Ectodermal cell (in vitro differentiated cells): ENCODE data around the gene HSPA12A.

Source experiments
- H3K27ac ChIP-seq: 2 replicates; pipeline ENCODE4 v1.7.0; 2013; ENCODE audit warnings: mild to moderate bottlenecking, low read depth, low read length; ENCODE audit not compliant: insufficient read depth, poor library complexity, severe bottlenecking
- H3K27me3 ChIP-seq: 2 replicates; pipeline ENCODE4 v1.7.0; 2013; ENCODE audit warnings: mild to moderate bottlenecking, low read length; ENCODE audit not compliant: insufficient read depth, control insufficient read depth, poor library complexity, severe bottlenecking
- H3K36me3 ChIP-seq: one replicate; pipeline ENCODE4 v1.7.0; 2013; ENCODE audit warnings: low read length; ENCODE audit not compliant: control insufficient read depth, insufficient read depth
- H3K4me1 ChIP-seq: one replicate; pipeline ENCODE4 v1.7.0; 2013; ENCODE audit warnings: low read length; ENCODE audit not compliant: control insufficient read depth, insufficient read depth
- H3K4me3 ChIP-seq: 2 replicates; pipeline ENCODE4 v1.7.0; 2013; ENCODE audit warnings: low read depth, low read length, control low read depth; ENCODE audit not compliant: insufficient read depth
- H3K9me3 ChIP-seq: 2 replicates; pipeline ENCODE4 v1.7.0; 2013; ENCODE audit warnings: mild to moderate bottlenecking, low read length, moderate library complexity; ENCODE audit not compliant: control insufficient read depth
- WGBS, 2 experiments: methylation state at CpG; one replicate each; pipeline ENCODE4 v1.1.7; 2013; ENCODE audit warnings: missing lambda C conversion rate in 2 of 2; 5-methylcytosine and 5-hydroxymethylcytosine counted together

The HSPA12A gene

GRCh38 chr10:116744163-116744753 is 1.9 kb upstream of the HSPA12A start:
- H3K27ac ChIP-seq, result no peak overlapping the region
- 86 to 87% methylated on average over 12 of the region's 12 CpGs for WGBS, 2 experiments
- H3K36me3 ChIP-seq, result no peaks in the 10 kb centered on the region
- H3K9me3 ChIP-seq, result no peaks in the 10 kb centered on the region
- H3K4me1 ChIP-seq, result no peaks in the 10 kb centered on the region
- H3K27me3 ChIP-seq, result peaks cover 61% of the 10 kb centered on the region
- H3K4me3 ChIP-seq, result no peak overlapping the region

GRCh38 chr10:116743266-116744064 is 1.1 kb upstream of the HSPA12A start:
- Histone ChIP-seq H3K27me3 (peaks cover 67% of the 10 kb centered on the region), H3K4me1 (no peaks in the 10 kb centered on the region), H3K27ac (no peak overlapping the region), H3K4me3 (peak overlapping the region; percentile 73), H3K9me3 (no peaks in the 10 kb centered on the region), H3K36me3 (no peaks in the 10 kb centered on the region)
- WGBS, 2 experiments, result 56% methylated on average over 24 of the region's 24 CpGs

GRCh38 chr10:116741391-116742351 is 695 bp downstream of the HSPA12A start:
- WGBS, 2 experiments, result 1% methylated on average over 92 of the region's 93 CpGs
- H3K27me3 ChIP-seq, result peaks cover 79% of the 10 kb centered on the region
- H3K9me3 ChIP-seq, result no peaks in the 10 kb centered on the region
- H3K27ac ChIP-seq, result no peak overlapping the region
- no peaks in the 10 kb centered on the region for H3K36me3 ChIP-seq
- H3K4me3 ChIP-seq, result peak overlapping the region; percentile 73
- no peaks in the 10 kb centered on the region for H3K4me1 ChIP-seq

DNA sequence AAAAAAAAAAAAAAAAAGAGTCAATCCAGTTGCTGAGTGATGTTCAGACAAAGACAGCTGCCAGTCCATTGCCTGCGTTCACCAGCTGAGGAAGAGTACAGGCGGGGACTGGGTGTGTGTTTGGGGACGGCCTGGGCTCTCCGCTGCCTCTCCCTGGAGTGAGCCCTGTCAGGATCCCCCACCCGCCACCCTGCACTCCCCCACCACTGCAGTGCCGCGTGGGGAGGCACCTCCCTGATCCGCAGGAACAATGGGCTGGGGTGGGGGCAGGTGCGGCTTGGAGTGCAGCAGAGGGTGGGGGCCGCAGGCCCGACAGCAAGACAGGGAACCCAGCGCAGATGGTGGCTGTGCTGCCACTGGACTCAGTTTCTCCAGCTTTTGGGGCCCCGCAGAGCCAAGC is 1.4 kb downstream of the HSPA12A start:
- no peaks in the 10 kb centered on the region for H3K4me1 ChIP-seq
- no peak overlapping the region for H3K27ac ChIP-seq
- WGBS, 2 experiments, result 21 to 23% methylated on average over 13 of the region's 13 CpGs

GRCh38 chr10:116738339-116738738 is 4.0 kb downstream of the HSPA12A start:
- Histone ChIP-seq H3K4me3 (no peak overlapping the region), H3K4me1 (no peaks in the 10 kb centered on the region), H3K36me3 (no peaks in the 10 kb centered on the region), H3K27ac (no peak overlapping the region), H3K27me3 (peaks cover 58% of the 10 kb centered on the region), H3K9me3 (no peaks in the 10 kb centered on the region)
- 92% methylated on average over 5 of the region's 5 CpGs for WGBS, 2 experiments

More for the DNA sequence above, 1.4 kb downstream of the HSPA12A start:
- H3K4me3 ChIP-seq, result no peak overlapping the region
- peaks cover 79% of the 10 kb centered on the region for H3K27me3 ChIP-seq
- H3K9me3 ChIP-seq, result no peaks in the 10 kb centered on the region
- H3K36me3 ChIP-seq, result no peaks in the 10 kb centered on the region

- Histone ChIP-seq H3K4me3 (no peak overlapping the region), H3K9me3 (no peaks in the 10 kb centered on the region), H3K27ac (no peak overlapping the region), H3K27me3 (peaks cover 52% of the 10 kb centered on the region), H3K4me1 (no peaks in the 10 kb centered on the region), H3K36me3 (no peaks in the 10 kb centered on the region)
- 68 to 71% methylated on average over 16 of the region's 16 CpGs for WGBS, 2 experiments
Measured at GRCh38 chr10:116737627-116738327, 4.6 kb downstream of the HSPA12A start.

GRCh38 chr10:116733566-116733965 is 8.8 kb downstream of the HSPA12A start:
- Histone ChIP-seq H3K36me3 (no peaks in the 10 kb centered on the region), H3K27me3 (peaks cover 13% of the 10 kb centered on the region), H3K4me3 (no peak overlapping the region), H3K9me3 (no peaks in the 10 kb centered on the region), H3K27ac (no peak overlapping the region), H3K4me1 (no peaks in the 10 kb centered on the region)
- 93 to 94% methylated on average over 4 of the region's 4 CpGs for WGBS, 2 experiments

DNA sequence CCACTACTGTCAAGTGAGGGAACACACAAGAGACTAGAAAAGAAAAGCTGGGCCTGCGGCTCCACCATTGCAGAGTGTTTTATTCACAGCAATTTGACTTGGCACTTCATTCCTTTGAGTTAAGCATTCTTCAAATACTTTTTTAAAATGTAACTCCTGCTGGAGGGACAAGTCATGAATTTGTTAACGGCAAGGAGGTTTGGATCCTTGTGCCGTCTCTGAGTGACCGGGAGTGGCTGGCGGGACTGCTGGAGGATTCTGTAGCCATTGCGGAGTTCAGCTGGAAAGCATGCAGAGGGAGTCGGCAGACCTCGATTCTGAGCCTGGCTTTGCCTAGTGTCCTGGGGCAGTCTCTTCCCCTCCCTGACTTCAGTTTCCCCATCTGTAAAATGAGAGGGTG is 9.8 kb downstream of the HSPA12A start:
- Histone ChIP-seq H3K27ac (no peak overlapping the region), H3K27me3 (peaks cover 3% of the 10 kb centered on the region), H3K4me1 (no peaks in the 10 kb centered on the region), H3K4me3 (no peak overlapping the region), H3K9me3 (no peaks in the 10 kb centered on the region), H3K36me3 (no peaks in the 10 kb centered on the region)
- 87 to 90% methylated on average over 8 of the region's 8 CpGs for WGBS, 2 experiments

GRCh38 chr10:116730464-116731260 is 11.7 kb downstream of the HSPA12A start:
- Histone ChIP-seq H3K27ac (no peak overlapping the region), H3K4me1 (no peaks in the 10 kb centered on the region)
- WGBS, 2 experiments, result 87 to 89% methylated on average over 14 of the region's 14 CpGs

More at GRCh38 chr10:116730464-116731260, 11.7 kb downstream of the HSPA12A start:
- H3K27me3 ChIP-seq, result no peaks in the 10 kb centered on the region
- no peaks in the 10 kb centered on the region for H3K9me3 ChIP-seq
- H3K36me3 ChIP-seq, result no peaks in the 10 kb centered on the region
- no peak overlapping the region for H3K4me3 ChIP-seq
